ENCODE results near the gene CHIT1.

Gene CHIT1

GRCh38 chr1:203186446-203187303, 42.8 kb downstream of the CHIT1 start, which contains the start of gene CHI3L1:
TSS of gene CHI3L1 (minus strand) at chr1:203186704. CDS start at chr1:203186623, 81 bp downstream.
- TF ChIP-seq ZNF565 (CRISPR knock-in tag; conservative IDR thresholded peaks at IDR 0.05; ENCODE audit: low read depth), result no peak
- no peak for TF ChIP-seq SNAI2 (CRISPR knock-in tag; IDR thresholded peaks at IDR 0.05)
- no peak for TF ChIP-seq ZC3H10 (CRISPR knock-in tag; IDR thresholded peaks at IDR 0.05)
- TF ChIP-seq ESRRG (CRISPR knock-in tag; IDR thresholded peaks at IDR 0.05), result no peak
- no peak for TF ChIP-seq RARB (CRISPR knock-in tag; IDR thresholded peaks at IDR 0.05)
- no peak for TF ChIP-seq GLIS3 (CRISPR knock-in tag; IDR thresholded peaks at IDR 0.05)
- TF ChIP-seq ZFP3 (CRISPR knock-in tag; IDR thresholded peaks at IDR 0.05), result no peak
- TF ChIP-seq POU6F1 (CRISPR knock-in tag; IDR thresholded peaks at IDR 0.05; ENCODE audit: borderline replicate concordance, low read depth), result no peak
- TF ChIP-seq ZFP30 (CRISPR knock-in tag; IDR thresholded peaks at IDR 0.05), result no peak
- no peak for TF ChIP-seq ISL1 (CRISPR knock-in tag; IDR thresholded peaks at IDR 0.05)
- TF ChIP-seq PPARA (CRISPR knock-in tag; IDR thresholded peaks at IDR 0.05; ENCODE audit: borderline replicate concordance), result no peak
- TF ChIP-seq TCF4 (CRISPR knock-in tag; IDR thresholded peaks at IDR 0.05; ENCODE audit: borderline replicate concordance), result no peak
- no peak for ATAC-seq

GRCh38 chr1:203186091-203186445, 43.4 kb downstream of the CHIT1 start:
- ATAC-seq, result no peak
- TF ChIP-seq ZNF70 (CRISPR knock-in tag; IDR thresholded peaks at IDR 0.05), result no peak
- no peak for TF ChIP-seq ZNF565 (CRISPR knock-in tag; conservative IDR thresholded peaks at IDR 0.05; ENCODE audit: low read depth)
- no peak for TF ChIP-seq ISL1 (CRISPR knock-in tag; IDR thresholded peaks at IDR 0.05)
- TF ChIP-seq ZNF8 (CRISPR knock-in tag; IDR thresholded peaks at IDR 0.05), result no peak
- no peak for TF ChIP-seq ESRRG (CRISPR knock-in tag; IDR thresholded peaks at IDR 0.05)
- TF ChIP-seq RARB (CRISPR knock-in tag; IDR thresholded peaks at IDR 0.05), result no peak
- no peak for TF ChIP-seq GLIS3 (CRISPR knock-in tag; IDR thresholded peaks at IDR 0.05)
- no peak for TF ChIP-seq TOX (CRISPR knock-in tag; IDR thresholded peaks at IDR 0.05; ENCODE audit: borderline replicate concordance)

GRCh38 chr1:203185585-203185984, 43.9 kb downstream of the CHIT1 start:
- no peak for TF ChIP-seq ARNTL (CRISPR knock-in tag; IDR thresholded peaks at IDR 0.05; ENCODE audit: borderline replicate concordance, low read depth)
- TF ChIP-seq ZNF70 (CRISPR knock-in tag; IDR thresholded peaks at IDR 0.05), result no peak
- ATAC-seq, result no peak

DNA sequence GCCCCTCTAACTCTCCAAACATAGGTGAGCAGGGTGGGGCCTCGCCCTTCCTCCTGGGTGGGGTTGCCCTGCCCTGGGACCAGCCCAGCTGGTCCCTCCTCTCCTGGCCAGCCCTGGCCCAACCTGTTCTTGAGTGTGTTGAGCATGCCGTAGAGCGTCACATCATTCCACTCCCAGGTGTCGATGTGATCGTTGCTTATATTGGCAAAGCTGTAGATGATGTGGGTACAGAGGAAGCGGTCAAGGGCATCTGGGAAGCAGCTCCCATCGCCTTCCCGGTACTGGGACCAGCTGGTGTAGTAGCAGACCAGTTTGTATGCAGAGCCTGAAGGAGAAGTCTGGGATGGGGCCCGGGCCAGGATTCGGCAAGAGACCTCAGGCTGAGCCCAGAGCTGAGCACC, 44.4 kb downstream of the CHIT1 start:
- ATAC-seq, result no peak
- TF ChIP-seq ZNF70 (CRISPR knock-in tag; IDR thresholded peaks at IDR 0.05), result no peak
- no peak for TF ChIP-seq PPARA (CRISPR knock-in tag; IDR thresholded peaks at IDR 0.05; ENCODE audit: borderline replicate concordance)
- TF ChIP-seq TCF4 (CRISPR knock-in tag; IDR thresholded peaks at IDR 0.05; ENCODE audit: borderline replicate concordance), result no peak
- TF ChIP-seq ISL1 (CRISPR knock-in tag; IDR thresholded peaks at IDR 0.05), result no peak
- no peak for TF ChIP-seq OSR1 (CRISPR knock-in tag; IDR thresholded peaks at IDR 0.05)
- no peak for TF ChIP-seq ZNF8 (CRISPR knock-in tag; IDR thresholded peaks at IDR 0.05)
- no peak for TF ChIP-seq SNAI2 (CRISPR knock-in tag; IDR thresholded peaks at IDR 0.05)
- TF ChIP-seq ARNTL (CRISPR knock-in tag; IDR thresholded peaks at IDR 0.05; ENCODE audit: borderline replicate concordance, low read depth), result no peak
- TF ChIP-seq ZFP30 (CRISPR knock-in tag; IDR thresholded peaks at IDR 0.05), result no peak
- TF ChIP-seq POU6F1 (CRISPR knock-in tag; IDR thresholded peaks at IDR 0.05; ENCODE audit: borderline replicate concordance, low read depth), result no peak
- no peak for TF ChIP-seq BACH2 (CRISPR knock-in tag; IDR thresholded peaks at IDR 0.05; ENCODE audit: borderline replicate concordance)

DNA sequence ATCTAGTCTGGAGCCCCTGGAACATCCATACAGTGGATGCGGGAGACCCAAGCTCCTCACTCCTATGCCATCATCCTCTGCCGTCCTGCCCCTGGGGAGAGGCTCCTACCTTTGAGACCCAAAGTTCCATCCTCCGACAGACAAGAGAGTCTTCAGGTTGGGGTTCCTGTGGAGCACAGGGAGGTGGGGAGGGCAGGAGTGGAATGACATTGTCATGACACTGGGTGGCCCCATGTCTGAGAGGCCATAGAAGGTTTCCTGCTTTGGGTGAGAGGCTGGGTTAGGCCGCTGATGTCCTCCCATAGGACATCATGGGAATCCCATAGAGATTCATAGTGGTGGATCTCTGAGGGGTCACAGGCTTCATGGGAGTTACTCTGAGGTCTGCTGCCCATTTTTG, 45.0 kb downstream of the CHIT1 start:
- ATAC-seq, result no peak
- TF ChIP-seq, protein P1, sequence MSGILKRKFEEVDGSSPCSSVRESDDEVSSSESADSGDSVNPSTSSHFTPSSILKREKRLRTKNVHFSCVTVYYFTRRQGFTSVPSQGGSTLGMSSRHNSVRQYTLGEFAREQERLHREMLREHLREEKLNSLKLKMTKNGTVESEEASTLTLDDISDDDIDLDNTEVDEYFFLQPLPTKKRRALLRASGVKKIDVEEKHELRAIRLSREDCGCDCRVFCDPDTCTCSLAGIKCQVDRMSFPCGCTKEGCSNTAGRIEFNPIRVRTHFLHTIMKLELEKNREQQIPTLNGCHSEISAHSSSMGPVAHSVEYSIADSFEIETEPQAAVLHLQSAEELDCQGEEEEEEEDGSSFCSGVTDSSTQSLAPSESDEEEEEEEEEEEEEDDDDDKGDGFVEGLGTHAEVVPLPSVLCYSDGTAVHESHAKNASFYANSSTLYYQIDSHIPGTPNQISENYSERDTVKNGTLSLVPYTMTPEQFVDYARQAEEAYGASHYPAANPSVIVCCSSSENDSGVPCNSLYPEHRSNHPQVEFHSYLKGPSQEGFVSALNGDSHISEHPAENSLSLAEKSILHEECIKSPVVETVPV (CRISPR knock-in tag; IDR thresholded peaks at IDR 0.05), result no peak
- TF ChIP-seq PPARA (CRISPR knock-in tag; IDR thresholded peaks at IDR 0.05; ENCODE audit: borderline replicate concordance) (no peak), ZNF565 (CRISPR knock-in tag; conservative IDR thresholded peaks at IDR 0.05; ENCODE audit: low read depth) (no peak), ARNTL (CRISPR knock-in tag; IDR thresholded peaks at IDR 0.05; ENCODE audit: borderline replicate concordance, low read depth) (no peak), ZNF8 (CRISPR knock-in tag; IDR thresholded peaks at IDR 0.05) (no peak), ZFP30 (CRISPR knock-in tag; IDR thresholded peaks at IDR 0.05) (no peak), ZC3H10 (CRISPR knock-in tag; IDR thresholded peaks at IDR 0.05) (no peak), TCF4 (CRISPR knock-in tag; IDR thresholded peaks at IDR 0.05; ENCODE audit: borderline replicate concordance) (no peak), CREB5 (CRISPR knock-in tag; IDR thresholded peaks at IDR 0.05; ENCODE audit: low read depth) (no peak)
- TF ChIP-seq, protein P2, sequence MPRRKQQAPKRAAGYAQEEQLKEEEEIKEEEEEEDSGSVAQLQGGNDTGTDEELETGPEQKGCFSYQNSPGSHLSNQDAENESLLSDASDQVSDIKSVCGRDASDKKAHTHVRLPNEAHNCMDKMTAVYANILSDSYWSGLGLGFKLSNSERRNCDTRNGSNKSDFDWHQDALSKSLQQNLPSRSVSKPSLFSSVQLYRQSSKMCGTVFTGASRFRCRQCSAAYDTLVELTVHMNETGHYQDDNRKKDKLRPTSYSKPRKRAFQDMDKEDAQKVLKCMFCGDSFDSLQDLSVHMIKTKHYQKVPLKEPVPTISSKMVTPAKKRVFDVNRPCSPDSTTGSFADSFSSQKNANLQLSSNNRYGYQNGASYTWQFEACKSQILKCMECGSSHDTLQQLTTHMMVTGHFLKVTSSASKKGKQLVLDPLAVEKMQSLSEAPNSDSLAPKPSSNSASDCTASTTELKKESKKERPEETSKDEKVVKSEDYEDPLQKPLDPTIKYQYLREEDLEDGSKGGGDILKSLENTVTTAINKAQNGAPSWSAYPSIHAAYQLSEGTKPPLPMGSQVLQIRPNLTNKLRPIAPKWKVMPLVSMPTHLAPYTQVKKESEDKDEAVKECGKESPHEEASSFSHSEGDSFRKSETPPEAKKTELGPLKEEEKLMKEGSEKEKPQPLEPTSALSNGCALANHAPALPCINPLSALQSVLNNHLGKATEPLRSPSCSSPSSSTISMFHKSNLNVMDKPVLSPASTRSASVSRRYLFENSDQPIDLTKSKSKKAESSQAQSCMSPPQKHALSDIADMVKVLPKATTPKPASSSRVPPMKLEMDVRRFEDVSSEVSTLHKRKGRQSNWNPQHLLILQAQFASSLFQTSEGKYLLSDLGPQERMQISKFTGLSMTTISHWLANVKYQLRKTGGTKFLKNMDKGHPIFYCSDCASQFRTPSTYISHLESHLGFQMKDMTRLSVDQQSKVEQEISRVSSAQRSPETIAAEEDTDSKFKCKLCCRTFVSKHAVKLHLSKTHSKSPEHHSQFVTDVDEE (CRISPR knock-in tag; IDR thresholded peaks at IDR 0.05), result no peak
